NCI-H2107 treated with DMSO at 0.1 percent for 48 hours (cell line): ENCODE data around the gene SCN10A.

Experiments
- DNase-seq: peaks from one replicate; lab custom pipeline; 2025; ENCODE audit not compliant: unreplicated experiment; lab: John Stamatoyannopoulos, UW

The SCN10A gene

DNA sequence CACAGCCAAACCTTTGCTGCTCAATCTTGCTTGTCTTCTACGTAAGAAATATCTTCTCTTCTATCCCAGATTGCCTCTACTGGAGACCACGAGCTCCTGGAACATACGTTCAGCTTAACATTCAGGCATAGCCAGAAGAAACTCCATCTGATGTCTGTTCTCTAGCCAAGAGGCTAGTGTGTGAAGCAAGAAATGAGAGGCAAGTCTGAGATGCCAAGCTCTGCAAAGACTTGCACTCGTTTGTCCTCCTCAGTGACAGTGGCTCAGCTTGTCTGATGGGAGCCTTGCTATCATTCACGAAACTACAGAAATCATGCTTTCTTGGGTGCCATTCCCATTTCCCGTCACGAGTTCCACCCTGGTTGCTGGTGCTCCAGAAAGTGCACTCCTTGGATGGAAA is at the start of gene SCN10A:
SCN10A (minus strand) TSS at position 192 of the 400 bp plus-strand sequence. CDS start 22,207 bp downstream, outside the sequence.
- DNase-seq: no peak

DNA sequence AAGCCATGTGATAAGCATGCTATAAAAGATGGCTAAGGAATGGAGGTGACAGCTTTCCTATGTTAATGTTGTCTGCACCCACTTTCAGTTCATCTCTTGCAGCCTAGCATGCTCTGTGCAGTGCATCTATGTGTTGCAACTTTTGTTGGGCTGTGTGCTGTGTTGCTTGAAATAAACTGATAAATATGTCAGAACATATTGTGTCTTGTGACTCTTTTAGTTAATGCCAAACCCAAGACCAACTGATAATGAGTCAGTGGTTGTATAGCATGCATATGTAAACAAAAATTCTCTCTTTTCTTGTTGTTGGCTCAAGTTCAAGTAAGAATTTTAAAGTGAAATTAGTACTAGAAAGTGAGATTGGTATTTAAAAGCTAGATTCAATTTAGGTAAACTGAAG is 37.0 kb upstream of the SCN10A start:
- no peak for DNase-seq

- DNase-seq: no peak
Observed at GRCh38 chr3:38843898-38844297, 27.9 kb upstream of the SCN10A start.

DNA sequence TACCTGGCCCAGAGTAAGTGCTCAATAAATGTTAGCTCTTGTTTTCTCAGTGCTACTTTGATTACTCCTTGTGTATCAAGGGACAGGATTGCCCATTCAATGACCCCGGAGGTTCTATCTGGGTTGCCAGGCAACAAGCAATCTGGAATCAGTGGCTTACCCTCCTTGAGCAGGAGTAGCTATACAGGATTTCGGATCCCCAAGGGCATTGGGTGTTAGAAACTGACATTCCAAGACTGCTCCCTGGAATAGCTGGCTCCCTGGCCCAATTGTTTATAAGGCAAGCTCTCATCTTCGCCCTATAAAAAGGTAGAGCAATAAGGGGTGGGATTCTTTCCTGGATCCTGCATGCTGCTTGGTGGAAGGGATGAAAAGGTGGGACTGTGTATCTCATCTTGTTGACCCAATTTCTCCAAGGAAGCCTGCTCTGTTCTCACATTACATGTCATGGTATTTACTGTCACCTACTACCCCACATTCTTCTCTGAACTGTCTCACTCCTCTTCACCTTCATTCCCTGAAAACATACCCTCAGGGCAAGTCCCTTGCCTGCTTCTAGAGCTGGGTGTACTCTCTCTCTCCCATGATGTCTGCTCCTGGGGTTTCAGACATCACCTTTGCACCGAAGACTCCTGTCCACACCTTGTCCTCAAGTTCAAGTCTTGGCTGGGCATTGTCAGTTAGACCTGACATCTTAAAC is 26.4 kb upstream of the SCN10A start:
- DNase-seq: no peak

GRCh38 chr3:38840987-38841386 is 25.0 kb upstream of the SCN10A start:
- DNase-seq: no peak

GRCh38 chr3:38837358-38837757 is 21.3 kb upstream of the SCN10A start:
- no peak for DNase-seq

- DNase-seq: no peak
Observed at GRCh38 chr3:38836561-38836960, 20.5 kb upstream of the SCN10A start.

- no peak for DNase-seq
Observed at GRCh38 chr3:38835939-38836338, 19.9 kb upstream of the SCN10A start.

DNA sequence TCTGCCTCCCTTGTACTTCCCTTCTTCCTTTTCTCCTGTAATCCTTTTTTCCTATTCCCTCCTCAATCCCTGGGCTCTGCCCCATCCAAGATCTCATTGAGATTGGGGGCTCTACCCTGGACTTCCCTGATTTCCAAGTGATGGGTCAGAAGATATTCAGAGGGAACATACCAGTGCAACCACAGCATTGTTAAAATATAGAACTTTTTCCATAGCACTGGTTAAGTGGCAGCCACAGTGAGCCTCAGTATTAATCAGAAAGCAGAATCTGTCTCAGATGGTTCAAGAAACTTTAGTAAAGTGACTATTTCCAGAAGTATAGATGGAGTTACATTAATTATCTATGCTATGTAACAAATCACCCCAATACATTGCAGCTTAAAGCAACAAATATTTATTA is 18.7 kb upstream of the SCN10A start:
- no peak for DNase-seq

GRCh38 chr3:38834110-38834509 is 18.1 kb upstream of the SCN10A start:
- DNase-seq: no peak

- DNase-seq: no peak
Observed at GRCh38 chr3:38829404-38829803, 13.4 kb upstream of the SCN10A start.

DNA sequence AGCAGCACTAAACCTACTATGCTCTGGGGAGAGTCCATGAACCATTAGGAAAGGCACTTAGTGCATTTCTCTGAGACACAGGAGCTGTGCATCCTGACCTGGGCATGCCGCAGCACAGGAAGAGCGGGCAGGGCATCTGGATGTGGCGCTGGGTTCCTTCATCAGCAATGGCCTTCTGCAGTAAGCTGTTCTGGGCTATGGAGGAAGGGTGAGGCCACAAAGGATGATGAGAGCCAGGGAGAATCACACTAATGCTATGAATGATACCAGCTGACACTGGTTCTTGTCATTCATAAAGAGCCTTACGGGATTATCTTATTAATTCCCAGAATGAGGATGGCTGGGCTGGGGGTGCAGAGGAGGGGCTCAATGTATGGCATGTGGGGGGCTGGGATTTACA is 12.7 kb upstream of the SCN10A start:
- no peak for DNase-seq

DNA sequence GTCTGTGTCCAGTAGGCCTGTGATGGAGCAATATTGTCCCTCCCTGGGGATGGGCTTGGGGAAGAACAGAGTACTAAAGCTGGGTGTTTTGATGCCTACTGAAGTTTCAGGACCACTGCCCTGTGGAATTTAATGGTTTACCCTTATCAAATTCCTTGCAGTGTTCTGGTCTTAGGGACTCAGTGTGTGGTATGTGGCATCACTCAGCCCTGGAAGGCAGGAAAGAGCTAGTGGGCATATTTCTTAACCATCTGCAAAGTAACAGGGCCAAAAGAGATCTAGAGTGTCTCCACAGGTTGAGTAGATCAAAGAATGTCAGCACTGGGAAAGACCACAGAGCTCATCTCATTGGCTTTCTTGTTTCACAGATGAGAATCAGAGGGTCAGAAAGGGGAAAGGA is 11.8 kb upstream of the SCN10A start:
- DNase-seq: no peak

DNA sequence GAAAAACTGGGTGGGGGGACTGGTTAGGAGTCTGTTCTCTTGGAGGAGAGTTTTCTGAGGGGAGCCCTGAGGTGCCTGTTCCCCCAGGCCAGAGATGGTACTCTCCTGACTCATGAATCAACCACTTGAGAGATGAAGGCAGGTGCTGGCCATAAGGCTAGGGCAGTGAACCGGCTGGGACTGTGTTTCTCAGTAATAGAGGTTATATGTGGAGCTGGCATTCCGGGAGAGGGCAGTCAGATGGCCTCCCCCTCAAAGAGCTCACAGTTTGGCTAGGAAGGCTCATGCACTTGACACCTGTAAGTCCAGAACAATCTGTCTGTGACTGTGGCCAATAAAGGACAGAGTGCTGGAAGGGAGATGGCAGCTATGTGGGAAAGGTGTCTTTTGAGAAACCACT is 10.0 kb upstream of the SCN10A start:
- no peak for DNase-seq

GRCh38 chr3:38824349-38824748 is 8.3 kb upstream of the SCN10A start:
- no peak for DNase-seq

DNA sequence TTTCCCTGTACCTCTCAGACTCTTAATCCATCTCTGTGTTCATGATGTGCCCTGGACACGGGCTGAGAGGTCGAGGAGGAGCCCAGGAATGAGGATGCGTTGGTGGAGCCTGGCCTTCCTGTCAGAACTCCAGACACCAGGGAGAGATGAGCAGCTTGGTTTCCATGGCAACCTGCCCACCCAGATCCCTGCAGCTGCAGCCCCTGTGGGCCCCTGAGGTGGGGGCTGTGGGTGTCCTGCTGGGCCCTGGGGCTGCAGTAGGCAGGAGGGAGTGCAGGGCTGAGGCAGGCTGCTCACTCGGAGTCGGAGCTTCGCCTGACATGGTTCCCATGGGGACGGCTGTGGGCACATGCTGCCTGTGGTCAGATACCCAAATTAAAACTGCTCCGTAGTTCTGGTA is 7.7 kb upstream of the SCN10A start:
- no peak for DNase-seq

- no peak for DNase-seq
Observed at GRCh38 chr3:38823186-38823585, 7.2 kb upstream of the SCN10A start.

DNA sequence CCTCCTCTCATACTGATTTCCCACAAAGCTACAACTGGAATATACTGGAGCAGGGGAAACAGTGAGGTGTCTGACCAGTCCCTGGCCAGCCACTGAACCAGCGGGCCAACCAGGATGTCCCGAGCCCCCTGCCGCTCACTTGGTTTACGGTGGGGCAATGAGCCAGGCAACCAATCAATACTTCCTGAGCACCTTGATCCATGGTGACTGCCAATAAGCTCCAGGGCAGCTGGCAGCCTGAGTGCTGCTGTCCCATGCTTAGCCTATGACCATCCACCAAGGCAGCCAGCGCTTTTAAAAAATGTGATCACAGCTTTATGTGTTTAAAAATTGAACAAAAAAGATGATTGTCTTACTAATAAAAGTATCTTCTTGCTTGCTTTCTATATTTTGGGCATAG is 4.2 kb downstream of the SCN10A start:
- DNase-seq: no peak

GRCh38 chr3:38805765-38806386 is 10.1 kb downstream of the SCN10A start:
- DNase-seq: no peak

GRCh38 chr3:38805004-38805403 is 11.0 kb downstream of the SCN10A start:
- no peak for DNase-seq

DNA sequence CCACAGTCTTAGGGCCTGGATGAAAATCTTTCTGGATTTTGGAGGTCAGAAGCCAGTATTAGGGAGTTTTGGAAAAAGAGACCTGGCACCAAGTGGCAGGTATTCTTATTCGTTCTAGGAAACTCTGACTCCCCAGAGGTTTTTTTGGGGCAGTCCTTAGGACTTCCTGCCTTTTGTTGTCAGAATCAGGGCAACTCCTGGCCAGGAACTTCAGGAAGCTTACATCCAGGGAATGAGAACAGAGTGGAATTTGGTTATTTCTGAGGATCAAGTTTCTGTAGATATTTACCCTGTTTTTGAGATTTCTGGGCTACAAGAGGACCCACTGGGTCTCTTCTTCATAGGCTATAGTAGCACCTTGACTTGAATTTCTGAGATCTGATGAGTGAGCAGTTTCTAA is 15.5 kb downstream of the SCN10A start:
- DNase-seq: no peak

GRCh38 chr3:38793721-38794120 is 22.3 kb downstream of the SCN10A start:
- DNase-seq: no peak

GRCh38 chr3:38792983-38793382 is 23.0 kb downstream of the SCN10A start:
- DNase-seq: no peak
